GM12865 (cell line): Measurements from ENCODE around the gene DRAXIN.

Source experiments
- DNase-seq: peaks from one replicate; pipeline ENCODE4 v3.0.0; 2010; ENCODE audit warnings: low read depth
- H3K4me3 ChIP-seq: 2 replicates; pipeline ENCODE4 v1.5.1; 2011; ENCODE audit warnings: mild to moderate bottlenecking, low read depth, low read length, control low read depth
- CTCF ChIP-seq: IDR thresholded peaks from 2 replicates; pipeline ENCODE4 v1.5.1; 2011; ENCODE audit warnings: low read length, control low read depth, low read depth, inconsistent platforms; ENCODE audit not compliant: insufficient read depth; ENCODE audit errors: missing control alignments

Gene DRAXIN

GRCh38 chr1:11701551-11701961 lies 10.0 kb downstream of the DRAXIN start:
- no peak for TF ChIP-seq CTCF
- no peak for DNase-seq
- no peak overlapping the region for H3K4me3 ChIP-seq

GRCh38 chr1:11701981-11702803 lies 10.7 kb downstream of the DRAXIN start:
- DNase-seq = no peak
- TF ChIP-seq CTCF = no peak
- H3K4me3 ChIP-seq = no peak overlapping the region

- H3K4me3 ChIP-seq = no peak overlapping the region
- TF ChIP-seq CTCF = no peak
- DNase-seq = no peak
These were observed 12.1 kb downstream of the DRAXIN start for GRCh38 chr1:11703357-11704193.

GRCh38 chr1:11704194-11704529 lies 12.7 kb downstream of the DRAXIN start:
- H3K4me3 ChIP-seq = no peak overlapping the region
- no peak for TF ChIP-seq CTCF
- DNase-seq = no peak

- no peak overlapping the region for H3K4me3 ChIP-seq
- no peak for DNase-seq
- no peak for TF ChIP-seq CTCF
These were observed 13.4 kb downstream of the DRAXIN start for GRCh38 chr1:11704691-11705475.

GRCh38 chr1:11705596-11705995 lies 14.1 kb downstream of the DRAXIN start:
- no peak overlapping the region for H3K4me3 ChIP-seq
- no peak for DNase-seq

More at GRCh38 chr1:11705596-11705995, 14.1 kb downstream of the DRAXIN start:
- TF ChIP-seq CTCF = no peak
